HFFc6 (cell line): ENCODE data around the gene C1QTNF4. TPM values are rescaled to one million over a fixed set of nuclear protein-coding genes. Genes with fewer than 3 reads are reported as not detected.

ENCODE experiments used
- DNase-seq: peaks from one replicate; pipeline ENCODE4 v3.0.0-alpha.2; 2018
- H3K27ac Mint-ChIP-seq: 2 replicates; pipeline ENCODE4 v1.8.0; 2020; ENCODE audit warnings: mild to moderate bottlenecking, mixed read lengths
- H3K27me3 Mint-ChIP-seq: 2 replicates; pipeline ENCODE4 v1.8.0; 2021; ENCODE audit warnings: mild to moderate bottlenecking, moderate library complexity, mixed read lengths; ENCODE audit not compliant: insufficient read depth
- H3K36me3 Mint-ChIP-seq: 2 replicates; pipeline ENCODE4 v1.8.0; 2021; ENCODE audit warnings: low read depth, mixed read lengths
- H3K4me1 Mint-ChIP-seq: 2 replicates; pipeline ENCODE4 v1.8.0; 2020; ENCODE audit warnings: low read depth, mixed read lengths
- H3K4me3 Mint-ChIP-seq: 2 replicates; pipeline ENCODE4 v1.8.0; 2020; ENCODE audit warnings: mild to moderate bottlenecking, moderate library complexity, mixed read lengths
- H3K9me3 Mint-ChIP-seq: 2 replicates; pipeline ENCODE4 v1.8.0; 2020; ENCODE audit warnings: mild to moderate bottlenecking, mixed read lengths
- CTCF ChIP-seq: fragments of 200-600 bp; sonication (generic); IDR thresholded peaks from 2 replicates; pipeline ENCODE4 v1.5.0; 2021; ENCODE audit warnings: antibody characterized with exemption, mild to moderate bottlenecking
- total RNA-seq, 6 experiments: library from RNA; stranded (reverse); fragmentation: NEBNext Ultra II Directional; extraction: Animal tissue kit (Norgen Biotek cat#: 25700); gene quantifications; 2 replicates in 1 of 6; 3 replicates in 5 of 6; pipeline ENCODE4 v1.2.3, GENCODE V29; 2021

Gene C1QTNF4
- total RNA-seq, 6 experiments from 2014 or later = not detected

- no peak overlapping the region for H3K4me3 Mint-ChIP-seq
- H3K9me3 Mint-ChIP-seq = no peaks in the 10 kb centered on the region
- no peak for TF ChIP-seq CTCF
- H3K4me1 Mint-ChIP-seq = peaks cover 21% of the 10 kb centered on the region
- no peak for DNase-seq
- no peak overlapping the region for H3K27ac Mint-ChIP-seq
- H3K36me3 Mint-ChIP-seq = peaks cover 12% of the 10 kb centered on the region; the same call in 1 of the 2 replicates
- peaks cover 2% of the 10 kb centered on the region; the same call in 1 of the 2 replicates for H3K27me3 Mint-ChIP-seq
Observed at GRCh38 chr11:47615249-47615648, 21.0 kb upstream of the C1QTNF4 start.

GRCh38 chr11:47611348-47611794, 17.2 kb upstream of the C1QTNF4 start:
- Mint-ChIP-seq H3K36me3 (peaks cover 4% of the 10 kb centered on the region; the same call in 1 of the 2 replicates), H3K4me1 (peaks cover 22% of the 10 kb centered on the region), H3K9me3 (no peaks in the 10 kb centered on the region), H3K27me3 (peaks cover 6% of the 10 kb centered on the region), H3K4me3 (no peak overlapping the region), H3K27ac (no peak overlapping the region)
- DNase-seq = no peak
- TF ChIP-seq CTCF = no peak

- Mint-ChIP-seq H3K4me1 (peaks cover 26% of the 10 kb centered on the region), H3K36me3 (no peaks in the 10 kb centered on the region), H3K27ac (no peak overlapping the region), H3K4me3 (no peak overlapping the region), H3K9me3 (no peaks in the 10 kb centered on the region), H3K27me3 (peaks cover 6% of the 10 kb centered on the region)
- DNase-seq = no peak
- no peak for TF ChIP-seq CTCF
Observed at GRCh38 chr11:47609675-47610074, 15.5 kb upstream of the C1QTNF4 start.

GRCh38 chr11:47607380-47607779, 13.2 kb upstream of the C1QTNF4 start:
- Mint-ChIP-seq H3K27me3 (peaks cover 5% of the 10 kb centered on the region), H3K4me1 (peaks cover 34% of the 10 kb centered on the region), H3K27ac (peak overlapping the region; percentile 77), H3K4me3 (peak overlapping the region; percentile 42), H3K36me3 (no peaks in the 10 kb centered on the region), H3K9me3 (no peaks in the 10 kb centered on the region)
- peak; percentile 81 for DNase-seq
- no peak for TF ChIP-seq CTCF

- H3K9me3 Mint-ChIP-seq = no peaks in the 10 kb centered on the region
- no peak for DNase-seq
- no peak for TF ChIP-seq CTCF
- no peak overlapping the region for H3K4me3 Mint-ChIP-seq
- peaks cover 5% of the 10 kb centered on the region for H3K27me3 Mint-ChIP-seq
- H3K4me1 Mint-ChIP-seq = peaks cover 34% of the 10 kb centered on the region
- H3K27ac Mint-ChIP-seq = no peak overlapping the region; the same call in 1 of the 2 replicates
- H3K36me3 Mint-ChIP-seq = no peaks in the 10 kb centered on the region
Observed at GRCh38 chr11:47606731-47607130, 12.5 kb upstream of the C1QTNF4 start.

GRCh38 chr11:47605921-47606320, 11.7 kb upstream of the C1QTNF4 start:
- no peak for TF ChIP-seq CTCF
- Mint-ChIP-seq H3K4me3 (no peak overlapping the region), H3K27me3 (peaks cover 6% of the 10 kb centered on the region), H3K4me1 (peaks cover 34% of the 10 kb centered on the region), H3K36me3 (no peaks in the 10 kb centered on the region), H3K27ac (no peak overlapping the region), H3K9me3 (no peaks in the 10 kb centered on the region)
- no peak for DNase-seq
